Fibroblast of villous mesenchyme (primary cell): ENCODE results near the gene BCCIP. TPM values are rescaled to one million over a fixed set of nuclear protein-coding genes. Genes with fewer than 3 reads are reported as not detected.

Experiments used
- DNase-seq: peaks from one replicate; pipeline ENCODE4 v3.0.0-alpha.2; 2010; ENCODE audit warnings: low read depth
- H3K4me3 ChIP-seq: 2 replicates; pipeline ENCODE4 v1.5.1; 2011; ENCODE audit warnings: low read depth, mild to moderate bottlenecking, low read length
- CTCF ChIP-seq: IDR thresholded peaks from 2 replicates; pipeline ENCODE4 v1.5.1; 2012; ENCODE audit warnings: low read depth, mild to moderate bottlenecking, low read length; ENCODE audit not compliant: insufficient read depth
- total RNA-seq: library from RNA; depleted of rRNA; stranded (reverse); fragments of >200 nt; gene quantifications from 2 replicates; pipeline ENCODE4 v1.2.3, GENCODE V29; 2012

Gene BCCIP
- total RNA-seq, 1 donor, result 48.4 TPM

- no peak for TF ChIP-seq CTCF
- DNase-seq, result no peak
- no peak overlapping the region for H3K4me3 ChIP-seq
Measured at GRCh38 chr10:125797994-125798662, 25.2 kb upstream of the BCCIP start.

GRCh38 chr10:125799451-125800182 is 23.7 kb upstream of the BCCIP start:
- TF ChIP-seq CTCF, result no peak
- peak; percentile 6 for DNase-seq
- no peak overlapping the region for H3K4me3 ChIP-seq

GRCh38 chr10:125801574-125801973 is 21.8 kb upstream of the BCCIP start:
- no peak for TF ChIP-seq CTCF
- DNase-seq, result no peak
- no peak overlapping the region for H3K4me3 ChIP-seq

- DNase-seq, result no peak
- TF ChIP-seq CTCF, result no peak
- H3K4me3 ChIP-seq, result no peak overlapping the region
Measured at GRCh38 chr10:125802131-125802530, 21.2 kb upstream of the BCCIP start.

- no peak for TF ChIP-seq CTCF
Measured at GRCh38 chr10:125802739-125803138, 20.6 kb upstream of the BCCIP start.

GRCh38 chr10:125808047-125808446 is 15.3 kb upstream of the BCCIP start:
- H3K4me3 ChIP-seq, result no peak overlapping the region
- no peak for TF ChIP-seq CTCF
- no peak for DNase-seq

More at GRCh38 chr10:125802739-125803138, 20.6 kb upstream of the BCCIP start:
- no peak overlapping the region for H3K4me3 ChIP-seq
- DNase-seq, result no peak
